Liver (tissue), 3 donors: Measurements from ENCODE around the gene HPD.
"Not testable (repeated sequence)": the region's sequence is repeated elsewhere in the genome, so short reads cannot be mapped to it uniquely, and the experiment has no call there.

Experiments
- EGR1 ChIP-seq, 2 donors: IDR thresholded peaks; 2 replicates each; pipeline ENCODE4 v1.6.1; 2016 to 2018; ENCODE audit warnings: antibody characterized with exemption in 2 of 2, low read depth in 2 of 2
- HNF4G ChIP-seq: IDR thresholded peaks from 2 replicates; pipeline ENCODE4 v1.6.1; 2016; ENCODE audit warnings: antibody characterized with exemption
- JUND ChIP-seq, 2 donors: IDR thresholded peaks; 2 replicates each; pipeline ENCODE4 v1.6.1; 2016; ENCODE audit warnings: antibody characterized with exemption in 2 of 2
- SP1 ChIP-seq: IDR thresholded peaks from 2 replicates; pipeline ENCODE4 v1.6.1; 2018; ENCODE audit warnings: antibody characterized with exemption, mild to moderate bottlenecking
- TAF1 ChIP-seq: conservative IDR thresholded peaks from 2 replicates; pipeline ENCODE4 v1.6.1; 2016; ENCODE audit warnings: antibody characterized with exemption, mild to moderate bottlenecking
- YY1 ChIP-seq: IDR thresholded peaks from 2 replicates; pipeline ENCODE4 v1.6.1; 2016; ENCODE audit warnings: antibody characterized with exemption, mild to moderate bottlenecking
- TF ChIP-seq, protein P1 (sequence below): fragments of 150-350 bp; IDR thresholded peaks from 2 replicates; pipeline ENCODE4 v1.5.1; 2017; ENCODE audit warnings: improper control_type of control experiment, low read depth, low read length; ENCODE audit not compliant: missing input control
- TF ChIP-seq, protein P2 (sequence below): IDR thresholded peaks from 2 replicates; pipeline ENCODE4 v1.6.1; 2016; ENCODE audit warnings: antibody characterized with exemption
- TF ChIP-seq, protein P3 (sequence below): IDR thresholded peaks from 2 replicates; pipeline ENCODE4 v1.6.1; 2016; ENCODE audit warnings: antibody characterized with exemption
- donor health status: healthy.
- donor health status: healthy.

DNA sequence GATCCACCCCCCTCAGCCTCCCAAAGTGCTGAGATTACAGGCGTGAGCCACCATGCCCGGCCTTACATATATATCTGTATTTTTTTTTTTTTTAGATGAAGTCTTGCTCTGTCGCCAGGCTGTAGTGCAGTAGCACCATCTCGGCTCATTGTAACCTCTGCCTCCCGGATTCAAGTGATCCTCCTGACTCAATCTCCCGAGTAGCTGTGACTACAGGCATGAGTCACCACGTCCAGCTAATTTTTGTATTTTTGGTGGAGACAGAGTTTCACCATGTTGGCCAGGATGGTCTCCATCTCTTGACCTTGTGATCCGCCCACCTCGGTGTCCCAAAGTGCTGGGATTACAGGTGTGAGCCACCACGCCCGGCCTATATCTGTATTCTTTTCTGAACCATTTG lies 26.5 kb upstream of the HPD start:
- TF ChIP-seq JUND (IDR thresholded peaks at IDR 0.05); HNF4G; TAF1; SP1; EGR1 (IDR thresholded peaks at IDR 0.05; ENCODE audit: low read depth in 2 of 2); YY1: not testable (repeated sequence)
- TF ChIP-seq, protein P1, sequence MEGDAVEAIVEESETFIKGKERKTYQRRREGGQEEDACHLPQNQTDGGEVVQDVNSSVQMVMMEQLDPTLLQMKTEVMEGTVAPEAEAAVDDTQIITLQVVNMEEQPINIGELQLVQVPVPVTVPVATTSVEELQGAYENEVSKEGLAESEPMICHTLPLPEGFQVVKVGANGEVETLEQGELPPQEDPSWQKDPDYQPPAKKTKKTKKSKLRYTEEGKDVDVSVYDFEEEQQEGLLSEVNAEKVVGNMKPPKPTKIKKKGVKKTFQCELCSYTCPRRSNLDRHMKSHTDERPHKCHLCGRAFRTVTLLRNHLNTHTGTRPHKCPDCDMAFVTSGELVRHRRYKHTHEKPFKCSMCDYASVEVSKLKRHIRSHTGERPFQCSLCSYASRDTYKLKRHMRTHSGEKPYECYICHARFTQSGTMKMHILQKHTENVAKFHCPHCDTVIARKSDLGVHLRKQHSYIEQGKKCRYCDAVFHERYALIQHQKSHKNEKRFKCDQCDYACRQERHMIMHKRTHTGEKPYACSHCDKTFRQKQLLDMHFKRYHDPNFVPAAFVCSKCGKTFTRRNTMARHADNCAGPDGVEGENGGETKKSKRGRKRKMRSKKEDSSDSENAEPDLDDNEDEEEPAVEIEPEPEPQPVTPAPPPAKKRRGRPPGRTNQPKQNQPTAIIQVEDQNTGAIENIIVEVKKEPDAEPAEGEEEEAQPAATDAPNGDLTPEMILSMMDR = not testable (repeated sequence)
- TF ChIP-seq, protein P2, sequence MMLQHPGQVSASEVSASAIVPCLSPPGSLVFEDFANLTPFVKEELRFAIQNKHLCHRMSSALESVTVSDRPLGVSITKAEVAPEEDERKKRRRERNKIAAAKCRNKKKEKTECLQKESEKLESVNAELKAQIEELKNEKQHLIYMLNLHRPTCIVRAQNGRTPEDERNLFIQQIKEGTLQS = not testable (repeated sequence)
- TF ChIP-seq, protein P3, sequence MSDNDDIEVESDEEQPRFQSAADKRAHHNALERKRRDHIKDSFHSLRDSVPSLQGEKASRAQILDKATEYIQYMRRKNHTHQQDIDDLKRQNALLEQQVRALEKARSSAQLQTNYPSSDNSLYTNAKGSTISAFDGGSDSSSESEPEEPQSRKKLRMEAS = not testable (repeated sequence)
